A549 treated with DMSO at 1 μM for 4 hours (cell line): ENCODE measurements around the gene GPN1. TPM values are rescaled to one million over a fixed set of nuclear protein-coding genes. Genes with fewer than 3 reads are reported as not detected.

Source experiments
- total RNA-seq: library from RNA; stranded (reverse); fragments of 200-300 nt; extraction: Qiagen RNA extraction; gene quantifications from 5 replicates; pipeline ENCODE4 v1.2.3, GENCODE V29; 2022; ENCODE audit warnings: low read depth

The GPN1 gene
- 57.5 to 64.5 TPM (median 60.4 TPM) in 5 replicates for total RNA-seq

GRCh38 chr2:27628767-27629709 is at the start of gene GPN1, which contains the start of gene CCDC121:
TSS of gene GPN1 (plus strand) at chr2:27629050. CDS start at chr2:27629059, 9 bp downstream.
TSS of gene CCDC121 (minus strand) at chr2:27629012. CDS start at chr2:27627799, 1,213 bp downstream.

GRCh38 chr2:27582695-27583389 is 46.0 kb upstream of the GPN1 start, which contains the start of gene ZNF512:
TSS of gene ZNF512 (plus strand) at chr2:27583042. CDS start at chr2:27583113, 71 bp downstream.

GRCh38 chr2:27663285-27664153 is 34.7 kb downstream of the GPN1 start, which contains the start of the genes SLC4A1AP and SUPT7L:
TSS of gene SLC4A1AP (plus strand) at chr2:27663889. CDS start at chr2:27663915, 26 bp downstream.
TSS of gene SUPT7L (minus strand) at chr2:27663614. CDS start at chr2:27662192, 1,422 bp downstream.

Other genes starting within 250 kb of the GPN1 start
- 11.6 to 14.4 TPM (median 13.7 TPM) in 5 replicates for gene ZNF513, start 248.3 kb upstream of the GPN1 start, total RNA-seq
- 162 to 187 TPM (median 174 TPM) in 5 replicates for gene PPM1G, start 219.5 kb upstream of the GPN1 start, total RNA-seq
- gene NRBP1, start 200.4 kb upstream of the GPN1 start, total RNA-seq = 125 to 146 TPM (median 134 TPM) in 5 replicates
- gene KRTCAP3, start 186.7 kb upstream of the GPN1 start, total RNA-seq = 0.43 to 1.4 TPM (median 0.75 TPM) in 5 replicates
- 7.4 to 13.1 TPM (median 9.8 TPM) in 5 replicates for gene IFT172, start 139.3 kb upstream of the GPN1 start, total RNA-seq
- gene FNDC4, start 133.8 kb upstream of the GPN1 start, total RNA-seq = 3.3 to 5.0 TPM (median 4.2 TPM) in 5 replicates
- 0.13 to 0.62 TPM (median 0.27 TPM) in 5 replicates for gene GCKR, start 132.2 kb upstream of the GPN1 start, total RNA-seq
- gene ZNF512, start 46.0 kb upstream of the GPN1 start, total RNA-seq = 13.6 to 19.8 TPM (median 18.9 TPM) in 5 replicates
- gene CCDC121, start within 50 bp of the GPN1 start, total RNA-seq = 2.8 to 4.1 TPM (median 3.6 TPM) in 5 replicates
- 27.0 to 35.1 TPM (median 34.5 TPM) in 5 replicates for gene SUPT7L, start 34.6 kb downstream of the GPN1 start, total RNA-seq
- gene SLC4A1AP, start 34.8 kb downstream of the GPN1 start, total RNA-seq = 30.4 to 36.0 TPM (median 32.3 TPM) in 5 replicates
- 286 to 459 TPM (median 317 TPM) in 5 replicates for gene MRPL33, start 142.7 kb downstream of the GPN1 start, total RNA-seq